ENCODE results near the gene SLC16A12.

- TF ChIP-seq POLR2AphosphoS5 (IDR thresholded peaks at IDR 0.05; ENCODE audit: low read depth, low read length) (no peak), SIN3A (IDR thresholded peaks at IDR 0.05; ENCODE audit: borderline replicate concordance, insufficient read depth, low read length) (no peak), TAF1 (IDR thresholded peaks at IDR 0.05; ENCODE audit: borderline replicate concordance, insufficient read depth, low read length) (no peak)
- TF ChIP-seq, protein P1, sequence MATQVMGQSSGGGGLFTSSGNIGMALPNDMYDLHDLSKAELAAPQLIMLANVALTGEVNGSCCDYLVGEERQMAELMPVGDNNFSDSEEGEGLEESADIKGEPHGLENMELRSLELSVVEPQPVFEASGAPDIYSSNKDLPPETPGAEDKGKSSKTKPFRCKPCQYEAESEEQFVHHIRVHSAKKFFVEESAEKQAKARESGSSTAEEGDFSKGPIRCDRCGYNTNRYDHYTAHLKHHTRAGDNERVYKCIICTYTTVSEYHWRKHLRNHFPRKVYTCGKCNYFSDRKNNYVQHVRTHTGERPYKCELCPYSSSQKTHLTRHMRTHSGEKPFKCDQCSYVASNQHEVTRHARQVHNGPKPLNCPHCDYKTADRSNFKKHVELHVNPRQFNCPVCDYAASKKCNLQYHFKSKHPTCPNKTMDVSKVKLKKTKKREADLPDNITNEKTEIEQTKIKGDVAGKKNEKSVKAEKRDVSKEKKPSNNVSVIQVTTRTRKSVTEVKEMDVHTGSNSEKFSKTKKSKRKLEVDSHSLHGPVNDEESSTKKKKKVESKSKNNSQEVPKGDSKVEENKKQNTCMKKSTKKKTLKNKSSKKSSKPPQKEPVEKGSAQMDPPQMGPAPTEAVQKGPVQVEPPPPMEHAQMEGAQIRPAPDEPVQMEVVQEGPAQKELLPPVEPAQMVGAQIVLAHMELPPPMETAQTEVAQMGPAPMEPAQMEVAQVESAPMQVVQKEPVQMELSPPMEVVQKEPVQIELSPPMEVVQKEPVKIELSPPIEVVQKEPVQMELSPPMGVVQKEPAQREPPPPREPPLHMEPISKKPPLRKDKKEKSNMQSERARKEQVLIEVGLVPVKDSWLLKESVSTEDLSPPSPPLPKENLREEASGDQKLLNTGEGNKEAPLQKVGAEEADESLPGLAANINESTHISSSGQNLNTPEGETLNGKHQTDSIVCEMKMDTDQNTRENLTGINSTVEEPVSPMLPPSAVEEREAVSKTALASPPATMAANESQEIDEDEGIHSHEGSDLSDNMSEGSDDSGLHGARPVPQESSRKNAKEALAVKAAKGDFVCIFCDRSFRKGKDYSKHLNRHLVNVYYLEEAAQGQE (IDR thresholded peaks at IDR 0.05; ENCODE audit: insufficient read depth in 1 of 2, low read depth in 2 of 2, low read length in 2 of 2), result no peak; a peak in 1 of 4 replicates
Observed at GRCh38 chr10:89502549-89502948, 32.8 kb downstream of the SLC16A12 start.

Measured in PFSK-1 (cell line).